HG03442 (cell line): ENCODE data around the gene HTR3C.
"Not testable (repeated sequence)": the region's sequence is repeated elsewhere in the genome, so short reads cannot be mapped to it uniquely, and the experiment has no call there.

Experiments
- ATAC-seq: cut with Tn5 transposase; IDR thresholded peaks from one replicate; pipeline ENCODE4 v1.9.1; 2021; ENCODE audit warnings: mild to moderate bottlenecking, moderate library complexity; ENCODE audit not compliant: unreplicated experiment

Gene HTR3C

DNA sequence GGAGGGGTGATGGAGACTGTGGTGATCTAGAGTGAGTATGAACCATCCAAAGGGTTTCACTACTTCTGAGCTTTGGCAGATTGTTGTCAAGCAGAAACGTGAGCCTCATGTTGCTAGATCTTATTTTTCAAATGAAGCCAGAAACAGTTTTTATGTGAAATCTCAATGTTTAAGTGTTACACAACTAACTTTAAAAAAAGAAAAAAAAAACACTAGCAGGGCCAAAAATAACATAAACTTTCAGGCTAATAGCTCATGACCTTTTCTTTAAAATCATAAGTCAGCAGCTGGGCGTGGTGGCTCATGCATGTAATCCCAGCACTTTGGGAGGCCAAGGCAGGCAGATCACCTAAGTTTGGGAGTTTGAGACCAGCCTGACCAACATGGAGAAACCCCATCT lies 23.4 kb upstream of the HTR3C start:
- ATAC-seq: no peak

GRCh38 chr3:184030536-184030935 lies 22.3 kb upstream of the HTR3C start:
- no peak for ATAC-seq

- ATAC-seq: no peak
Observed at GRCh38 chr3:184031187-184031792, 21.6 kb upstream of the HTR3C start, which contains the start of gene HTR3D. HTR3D (plus strand) TSS chr3:184031742; CDS start chr3:184031742, 0 bp downstream.

GRCh38 chr3:184037816-184038215 lies 15.0 kb upstream of the HTR3C start:
- no peak for ATAC-seq

GRCh38 chr3:184038307-184038706 lies 14.5 kb upstream of the HTR3C start:
- not testable (repeated sequence) for ATAC-seq

GRCh38 chr3:184039414-184039813 lies 13.4 kb upstream of the HTR3C start:
- ATAC-seq: no peak

DNA sequence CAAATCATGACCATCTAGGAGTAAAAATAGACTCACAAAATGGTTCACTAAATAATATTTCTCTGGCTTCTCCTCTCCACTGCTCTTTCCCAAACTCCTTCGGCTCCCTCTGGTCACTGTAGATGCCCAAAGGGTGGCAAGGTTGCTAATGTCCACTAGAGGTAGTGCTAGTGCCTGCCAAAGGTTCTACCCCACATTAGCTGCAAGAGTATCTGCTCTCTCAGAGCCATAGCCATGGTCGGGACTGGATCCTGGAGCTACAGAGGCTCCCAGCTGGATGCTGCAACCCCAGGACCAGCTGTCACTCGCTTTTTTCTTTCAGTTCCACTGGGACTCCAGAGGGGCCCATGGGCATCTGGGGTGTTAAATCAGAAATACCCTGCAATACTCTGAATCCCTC lies 12.8 kb upstream of the HTR3C start:
- no peak for ATAC-seq

GRCh38 chr3:184042617-184043016 lies 10.2 kb upstream of the HTR3C start:
- ATAC-seq: no peak

DNA sequence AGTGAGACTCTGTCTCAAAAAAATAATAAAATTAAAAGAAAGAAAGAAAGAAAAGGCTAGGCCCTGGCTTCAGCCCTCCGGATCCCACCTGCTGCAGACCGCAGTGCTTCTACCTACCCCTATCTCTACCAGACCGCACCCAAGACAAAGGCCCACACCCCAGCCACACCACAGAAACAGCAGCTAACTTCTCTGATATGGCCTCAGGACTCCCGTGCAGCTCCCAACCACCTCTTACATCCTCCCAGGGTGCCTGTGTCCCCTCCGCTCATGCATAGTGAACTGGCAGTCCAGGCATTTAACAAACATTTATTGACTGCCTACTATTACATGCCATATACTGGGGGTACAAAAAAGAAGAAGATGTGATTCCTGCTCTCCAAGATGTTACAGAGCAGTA lies 6.9 kb upstream of the HTR3C start:
- no peak for ATAC-seq

GRCh38 chr3:184050217-184050847 lies 2.5 kb upstream of the HTR3C start:
- ATAC-seq: no peak

GRCh38 chr3:184058029-184058428 lies 5.2 kb downstream of the HTR3C start:
- ATAC-seq: no peak

DNA sequence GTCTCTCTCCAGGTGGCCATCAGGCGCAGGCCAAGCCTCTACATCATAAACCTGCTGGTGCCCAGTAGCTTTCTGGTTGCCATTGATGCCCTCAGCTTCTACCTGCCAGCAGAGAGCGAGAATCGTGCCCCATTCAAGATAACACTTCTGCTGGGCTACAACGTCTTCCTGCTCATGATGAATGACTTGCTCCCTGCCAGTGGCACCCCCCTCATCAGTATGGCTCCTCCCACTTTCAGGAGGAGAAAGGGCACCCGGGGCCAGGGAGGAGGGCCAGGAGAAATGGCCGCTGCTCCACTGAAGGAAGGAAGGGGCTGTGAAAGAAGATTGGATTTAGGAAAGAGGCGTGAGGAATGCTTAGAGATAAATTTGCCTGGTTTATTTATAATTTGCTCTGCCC lies 6.6 kb downstream of the HTR3C start:
- ATAC-seq: no peak

GRCh38 chr3:184062637-184063036 lies 9.8 kb downstream of the HTR3C start:
- no peak for ATAC-seq

GRCh38 chr3:184066211-184066610 lies 13.4 kb downstream of the HTR3C start:
- ATAC-seq: no peak

- no peak for ATAC-seq
Observed at GRCh38 chr3:184067573-184068055, 14.8 kb downstream of the HTR3C start.

DNA sequence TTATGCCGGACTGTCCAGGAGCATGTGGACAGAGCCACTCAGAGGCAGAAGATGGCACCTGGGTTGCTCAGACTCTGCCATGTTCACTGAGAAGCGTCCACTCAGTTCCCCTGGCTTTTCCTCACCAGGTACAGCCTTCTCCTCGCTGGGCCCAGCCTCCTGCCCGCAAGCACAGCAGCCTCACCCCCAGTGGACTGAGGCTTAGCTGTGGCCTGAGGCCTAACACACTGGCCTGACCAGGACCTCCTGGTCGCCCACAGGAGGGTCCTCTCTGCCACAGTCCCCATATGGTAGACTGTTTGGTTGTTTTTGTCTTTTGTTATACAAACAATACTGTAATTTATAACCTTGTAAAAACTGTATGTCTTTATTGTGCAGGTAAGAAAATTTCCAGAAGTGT lies 15.5 kb downstream of the HTR3C start:
- ATAC-seq: no peak

DNA sequence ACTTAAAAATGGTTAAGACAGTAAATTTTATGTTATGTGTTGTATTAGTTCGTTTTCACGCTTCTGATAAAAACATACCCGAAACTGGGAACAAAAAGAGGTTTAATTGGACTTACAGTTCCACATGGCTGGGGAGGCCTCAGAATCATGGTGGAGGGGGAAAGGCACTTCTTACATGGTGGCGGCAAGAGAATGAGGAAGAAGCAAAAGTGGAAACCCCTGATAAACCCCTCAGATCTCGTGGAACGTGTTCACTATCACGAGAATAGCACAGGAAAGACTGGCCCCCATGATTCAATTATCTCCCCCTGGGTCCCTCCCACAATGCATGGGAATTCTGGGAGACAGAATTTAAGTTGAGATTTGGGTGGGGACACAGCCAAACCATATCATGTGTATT lies 18.3 kb downstream of the HTR3C start:
- ATAC-seq: not testable (repeated sequence)

GRCh38 chr3:184073621-184074020 lies 20.8 kb downstream of the HTR3C start:
- no peak for ATAC-seq

- no peak for ATAC-seq
Observed at GRCh38 chr3:184075901-184076300, 23.1 kb downstream of the HTR3C start.

DNA sequence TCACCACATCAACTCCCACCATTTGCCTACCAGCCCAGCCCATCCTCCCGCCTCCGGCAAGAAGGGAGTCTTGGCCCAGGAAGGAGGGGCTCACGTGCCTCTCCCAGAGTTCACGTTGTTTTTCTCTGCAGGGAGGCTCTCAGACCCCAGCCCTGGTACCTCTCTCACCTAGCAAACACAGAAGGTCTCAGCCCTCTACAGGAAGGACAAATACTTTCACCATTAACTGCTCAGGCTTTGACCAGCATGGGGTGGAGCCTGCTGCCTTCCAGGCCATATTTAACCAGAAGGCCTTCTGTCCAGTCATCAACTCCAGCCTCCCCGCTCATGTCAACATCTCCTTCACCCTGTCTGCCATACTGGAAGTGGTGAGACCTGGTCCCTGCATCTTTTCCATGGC lies 25.0 kb downstream of the HTR3C start:
- ATAC-seq: no peak

DNA sequence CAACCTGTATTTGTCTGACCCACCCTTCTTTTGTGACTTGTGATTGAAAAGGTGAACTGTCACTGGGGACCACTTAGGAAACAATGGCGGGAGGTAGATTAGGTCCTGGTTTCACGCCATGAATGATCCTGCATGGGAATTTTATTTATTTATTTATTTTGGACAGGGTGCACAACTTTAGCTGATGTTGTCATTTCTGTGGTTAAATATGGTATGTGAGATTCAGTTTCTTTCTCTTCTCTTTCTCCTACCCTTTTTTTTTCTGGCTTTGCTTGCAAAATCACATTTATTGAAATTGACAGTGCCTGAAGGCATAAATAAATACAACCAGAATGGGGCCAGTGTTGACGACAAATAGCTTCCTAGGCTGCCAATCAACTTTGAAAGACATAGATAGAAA lies 26.0 kb downstream of the HTR3C start:
- ATAC-seq: no peak

DNA sequence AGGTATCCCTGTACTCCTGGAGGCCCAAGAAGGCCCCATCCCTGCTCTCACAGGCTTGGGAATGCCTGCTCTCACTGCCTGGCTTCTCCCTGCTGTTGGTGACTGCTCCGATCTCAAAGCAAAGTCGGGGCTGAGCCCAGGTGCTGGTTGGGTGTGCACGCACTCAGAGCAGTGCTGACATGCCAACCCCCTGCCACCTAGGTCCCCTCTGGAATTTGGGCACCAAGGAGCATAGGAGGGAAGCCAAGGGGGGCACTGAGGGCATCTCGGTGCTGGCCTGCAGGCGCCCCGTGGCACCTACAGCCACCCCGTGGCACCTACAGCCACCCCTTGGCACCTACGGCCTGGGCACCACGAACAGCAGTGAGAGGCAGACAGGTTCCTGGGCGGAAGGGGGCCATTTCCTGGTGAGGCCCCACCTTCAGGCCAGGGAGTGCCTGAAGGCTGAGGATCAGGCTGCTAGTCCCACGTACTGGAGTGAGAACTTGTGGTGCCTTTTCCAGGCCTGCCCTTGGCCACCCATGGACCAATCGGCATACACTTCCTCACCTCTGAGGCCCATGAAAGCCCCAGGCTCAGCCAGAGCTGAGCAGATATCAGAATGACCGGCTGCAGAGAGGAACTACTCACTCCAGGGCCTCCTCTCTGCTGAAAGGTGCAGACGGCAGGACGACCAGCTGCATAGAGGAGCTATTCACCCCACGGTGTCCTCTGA lies 28.4 kb downstream of the HTR3C start:
- no peak for ATAC-seq
